Measurements from ENCODE around the gene PARD3. TPM values are rescaled to one million over a fixed set of nuclear protein-coding genes. Genes with fewer than 3 reads are reported as not detected.

Gene PARD3
- polyA plus RNA-seq, 1 donor from 2014 or later: 12.4 TPM

GRCh38 chr10:34540492-34540891 is 274.6 kb downstream of the PARD3 start:
- H3K27me3 ChIP-seq (ENCODE audit: insufficient read depth, low read depth, low read length): no peaks in the 10 kb centered on the region
- H3K4me3 ChIP-seq (ENCODE audit: low read length): no peak overlapping the region
- no peak overlapping the region for H3K4me2 ChIP-seq (ENCODE audit: low read length)
- H3F3A ChIP-seq (ENCODE audit: insufficient read depth, low read length, poor library complexity, severe bottlenecking): no peaks in the 10 kb centered on the region
- H3K9me3 ChIP-seq (ENCODE audit: low read length): no peaks in the 10 kb centered on the region
- peaks cover 9% of the 10 kb centered on the region for H3K79me2 ChIP-seq (replicated peaks; ENCODE audit: insufficient read depth, low read length)
- no peaks in the 10 kb centered on the region for H3K36me3 ChIP-seq (ENCODE audit: insufficient read depth, low read length)
- no peak overlapping the region for H3K9ac ChIP-seq (ENCODE audit: low read length)
- no peaks in the 10 kb centered on the region for H4K20me1 ChIP-seq (ENCODE audit: insufficient read depth)
- no peak overlapping the region for H3K27ac ChIP-seq (ENCODE audit: low read length)
- TF ChIP-seq EP300 (conservative IDR thresholded peaks at IDR 0.05; ENCODE audit: poor library complexity, severe bottlenecking): no peak
- TF ChIP-seq MXI1 (conservative IDR thresholded peaks at IDR 0.05; ENCODE audit: poor library complexity, severe bottlenecking): no peak
- TF ChIP-seq EZH2 (IDR thresholded peaks at IDR 0.05; ENCODE audit: borderline replicate concordance, insufficient read depth, low read length, poor library complexity, severe bottlenecking): no peak
- no peak for TF ChIP-seq SMC3 (conservative IDR thresholded peaks at IDR 0.05; ENCODE audit: poor library complexity)
- TF ChIP-seq RAD21 (conservative IDR thresholded peaks at IDR 0.05): no peak
- no peak for TF ChIP-seq REST (IDR thresholded peaks at IDR 0.05; ENCODE audit: borderline replicate concordance)
- TF ChIP-seq CTCF (IDR thresholded peaks at IDR 0.05; ENCODE audit: poor library complexity, severe bottlenecking): no peak
- no peak for TF ChIP-seq TAF1 (IDR thresholded peaks at IDR 0.05; ENCODE audit: low read depth)
- TF ChIP-seq POLR2AphosphoS5 (IDR thresholded peaks at IDR 0.05): no peak
- no peaks in the 10 kb centered on the region for H3K9me2 ChIP-seq (ENCODE audit: insufficient read depth, low read length)
- no peak overlapping the region for H2AFZ ChIP-seq (ENCODE audit: low read depth, low read length)

- no peak overlapping the region for H2AFZ ChIP-seq (ENCODE audit: low read depth, low read length)
- no peak overlapping the region for H3K27ac ChIP-seq (ENCODE audit: low read length)
- no peaks in the 10 kb centered on the region for H3F3A ChIP-seq (ENCODE audit: insufficient read depth, low read length, poor library complexity, severe bottlenecking)
- peaks cover 9% of the 10 kb centered on the region for H3K79me2 ChIP-seq (replicated peaks; ENCODE audit: insufficient read depth, low read length)
- H3K36me3 ChIP-seq (ENCODE audit: insufficient read depth, low read length): no peaks in the 10 kb centered on the region
- H3K9me3 ChIP-seq (ENCODE audit: low read length): no peaks in the 10 kb centered on the region
- H3K9ac ChIP-seq (ENCODE audit: low read length): no peak overlapping the region
- no peaks in the 10 kb centered on the region for H3K9me2 ChIP-seq (ENCODE audit: insufficient read depth, low read length)
- no peak overlapping the region for H3K4me3 ChIP-seq (ENCODE audit: low read length)
- no peaks in the 10 kb centered on the region for H3K27me3 ChIP-seq (ENCODE audit: insufficient read depth, low read depth, low read length)
- no peak overlapping the region for H3K4me2 ChIP-seq (ENCODE audit: low read length)
- TF ChIP-seq EZH2 (IDR thresholded peaks at IDR 0.05; ENCODE audit: borderline replicate concordance, insufficient read depth, low read length, poor library complexity, severe bottlenecking): no peak
- no peak for TF ChIP-seq RAD21 (conservative IDR thresholded peaks at IDR 0.05)
- TF ChIP-seq EP300 (conservative IDR thresholded peaks at IDR 0.05; ENCODE audit: poor library complexity, severe bottlenecking): no peak
- TF ChIP-seq SMC3 (conservative IDR thresholded peaks at IDR 0.05; ENCODE audit: poor library complexity): no peak
- TF ChIP-seq CTCF (IDR thresholded peaks at IDR 0.05; ENCODE audit: poor library complexity, severe bottlenecking): no peak
- TF ChIP-seq MXI1 (conservative IDR thresholded peaks at IDR 0.05; ENCODE audit: poor library complexity, severe bottlenecking): no peak
- TF ChIP-seq REST (IDR thresholded peaks at IDR 0.05; ENCODE audit: borderline replicate concordance): no peak
- no peak for TF ChIP-seq POLR2AphosphoS5 (IDR thresholded peaks at IDR 0.05)
- TF ChIP-seq TAF1 (IDR thresholded peaks at IDR 0.05; ENCODE audit: low read depth): no peak
- H4K20me1 ChIP-seq (ENCODE audit: insufficient read depth): no peaks in the 10 kb centered on the region
Observed at GRCh38 chr10:34539533-34540315, 275.4 kb downstream of the PARD3 start.
